OCI-LY3 (cell line): ENCODE measurements around the gene FUT2.

ENCODE experiments used
- H2AFZ ChIP-seq: fragments of 200-600, 300-600 bp; shearing (Covaris generic); 2 replicates; pipeline ENCODE4 v1.6.0; 2014; ENCODE audit warnings: antibody characterized with exemption, low read depth, low read length
- H3K27ac ChIP-seq: fragments of 200-600, 300-600 bp; sonication (generic); 2 replicates; pipeline ENCODE4 v1.5.1; 2014; ENCODE audit warnings: mild to moderate bottlenecking, low read length, moderate library complexity, mixed read lengths
- H3K27me3 ChIP-seq: fragments of 200-600, 300-600 bp; sonication (generic); 2 replicates; pipeline ENCODE4 v1.6.1; 2014; ENCODE audit warnings: low read depth, low read length, mixed read lengths
- H3K36me3 ChIP-seq: fragments of 200-600, 300-600 bp; sonication (generic); replicated peaks from 2 replicates; pipeline ENCODE3; 2014; ENCODE audit warnings: low read depth, low read length, mixed read lengths
- H3K4me1 ChIP-seq: fragments of 300-600, 200-600 bp; sonication (generic); 2 replicates; pipeline ENCODE4 v1.6.1; 2014; ENCODE audit warnings: low read length, mixed read lengths
- H3K4me2 ChIP-seq: fragments of 200-600, 300-600 bp; sonication (generic); 2 replicates; pipeline ENCODE4 v1.6.1; 2014; ENCODE audit warnings: low read length, mixed read lengths
- H3K4me3 ChIP-seq: fragments of 300-600, 200-600 bp; sonication (generic); 2 replicates; pipeline ENCODE4 v1.5.1; 2014; ENCODE audit warnings: antibody characterized with exemption, mild to moderate bottlenecking, low read length, moderate library complexity
- H3K79me2 ChIP-seq: fragments of 300-600, 200-600 bp; shearing (Covaris generic); 2 replicates; pipeline ENCODE4 v1.6.1; 2014; ENCODE audit warnings: mild to moderate bottlenecking, low read length, mixed read lengths
- H3K9ac ChIP-seq: fragments of 300-600, 200-600 bp; shearing (Covaris generic); 2 replicates; pipeline ENCODE4 v1.6.0; 2014; ENCODE audit warnings: mild to moderate bottlenecking, low read length, moderate library complexity
- H3K9me3 ChIP-seq: fragments of 200-600, 300-600 bp; shearing (Covaris generic); 2 replicates; pipeline ENCODE4 v1.6.1; 2014; ENCODE audit warnings: low read length, mixed read lengths; ENCODE audit not compliant: insufficient read depth
- H4K20me1 ChIP-seq: fragments of 200-600, 300-600 bp; sonication (generic); 2 replicates; pipeline ENCODE4 v1.6.1; 2016; ENCODE audit warnings: low read length, mixed read lengths; ENCODE audit not compliant: insufficient read depth
- CTCF ChIP-seq: fragments of 200-600, 300-600 bp; sonication (generic); IDR thresholded peaks from 2 replicates; pipeline ENCODE4 v1.5.1; 2014; ENCODE audit warnings: antibody characterized with exemption, low read length, low read depth
- EZH2phosphoT487 ChIP-seq: fragments of 200-600 bp; shearing (Covaris generic); IDR thresholded peaks from 2 replicates; pipeline ENCODE4 v1.6.1; 2018; ENCODE audit warnings: antibody characterized with exemption, mixed run types, low read depth

Gene FUT2

GRCh38 chr19:48750351-48750750 lies 54.6 kb downstream of the FUT2 start:
- Histone ChIP-seq H3K36me3 (no peaks in the 10 kb centered on the region), H3K9ac (no peak overlapping the region), H3K9me3 (no peaks in the 10 kb centered on the region), H3K4me2 (no peak overlapping the region), H3K4me3 (no peak overlapping the region), H4K20me1 (no peaks in the 10 kb centered on the region), H2AFZ (no peak overlapping the region), H3K4me1 (peaks cover 3% of the 10 kb centered on the region; the same call in 1 of the 2 replicates), H3K27ac (no peak overlapping the region), H3K79me2 (no peaks in the 10 kb centered on the region), H3K27me3 (no peaks in the 10 kb centered on the region)
- no peak for TF ChIP-seq EZH2phosphoT487
- TF ChIP-seq CTCF: no peak

- no peak for TF ChIP-seq CTCF
- TF ChIP-seq EZH2phosphoT487: no peak
- no peak overlapping the region for H3K4me3 ChIP-seq
- no peaks in the 10 kb centered on the region for H3K27me3 ChIP-seq
- H3K4me1 ChIP-seq: peaks cover 4% of the 10 kb centered on the region; the same call in 1 of the 2 replicates
- H3K9ac ChIP-seq: no peak overlapping the region
- no peak overlapping the region for H3K27ac ChIP-seq
- H3K4me2 ChIP-seq: no peak overlapping the region
- no peaks in the 10 kb centered on the region for H3K36me3 ChIP-seq
- no peaks in the 10 kb centered on the region for H3K79me2 ChIP-seq
- no peak overlapping the region for H2AFZ ChIP-seq
- no peaks in the 10 kb centered on the region for H3K9me3 ChIP-seq
- H4K20me1 ChIP-seq: no peaks in the 10 kb centered on the region
Observed at GRCh38 chr19:48750771-48751504, 55.2 kb downstream of the FUT2 start.

- Histone ChIP-seq H3K79me2 (no peaks in the 10 kb centered on the region), H2AFZ (no peak overlapping the region), H3K27me3 (no peaks in the 10 kb centered on the region), H3K9me3 (no peaks in the 10 kb centered on the region), H3K4me3 (no peak overlapping the region), H4K20me1 (no peaks in the 10 kb centered on the region), H3K4me1 (peaks cover 4% of the 10 kb centered on the region; the same call in 1 of the 2 replicates), H3K36me3 (no peaks in the 10 kb centered on the region), H3K4me2 (no peak overlapping the region), H3K9ac (no peak overlapping the region), H3K27ac (no peak overlapping the region)
- TF ChIP-seq CTCF (no peak), EZH2phosphoT487 (no peak)
Observed at GRCh38 chr19:48751845-48752495, 56.2 kb downstream of the FUT2 start.

DNA sequence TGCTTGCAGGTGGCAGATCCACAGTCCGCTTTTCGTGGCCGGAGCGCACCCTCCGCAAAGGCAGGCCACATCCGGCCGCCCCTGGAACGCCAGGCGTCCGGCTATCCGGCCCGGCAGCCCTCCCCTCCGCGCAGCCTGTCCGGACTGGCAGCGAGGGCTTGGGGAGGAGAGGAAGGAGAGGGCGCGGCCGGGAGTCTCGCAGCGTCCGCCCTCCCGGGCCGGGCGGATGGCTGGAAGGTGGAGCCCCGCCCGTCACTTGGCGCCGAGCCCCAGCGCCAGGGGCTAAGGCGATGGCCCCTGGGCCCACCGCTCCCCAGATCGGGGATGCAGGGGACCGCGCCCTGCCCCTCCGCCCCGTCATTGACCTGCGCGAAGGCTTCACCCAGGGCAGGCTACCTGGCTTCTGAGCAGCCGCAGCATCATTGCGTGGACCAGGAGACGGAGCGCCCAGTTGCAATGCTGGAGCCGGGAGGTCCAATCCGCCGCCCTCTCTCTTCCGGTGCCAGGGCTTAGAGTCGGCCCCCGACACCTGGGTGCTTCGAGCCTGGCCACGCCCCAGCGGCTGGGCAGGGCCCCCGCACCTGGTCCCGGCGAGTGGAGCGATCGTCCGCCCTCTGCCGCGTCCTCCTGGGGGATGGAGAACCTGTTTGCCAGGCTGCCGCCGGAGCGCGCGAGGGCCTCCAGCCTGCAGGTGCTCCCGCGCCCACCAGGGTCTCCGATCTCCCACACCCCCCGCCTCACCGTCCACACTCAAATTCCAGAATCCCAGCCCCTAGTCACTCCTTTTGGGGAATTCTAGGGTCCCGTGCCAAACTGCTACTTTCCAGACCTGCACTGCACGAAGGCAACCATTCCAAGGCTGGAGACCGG lies 57.0 kb downstream of the FUT2 start, which contains the start of gene FUT1:
Gene FUT1 (minus strand): TSS at position 146 of the 870 bp plus-strand sequence. CDS start 1,360 bp downstream, outside the sequence.
- Histone ChIP-seq H3K4me2 (no peak within 1 kb of the TSS), H2AFZ (no peak within 1 kb of the TSS)

More for the DNA sequence above, 57.0 kb downstream of the FUT2 start, which contains the start of gene FUT1:
- no peaks in the 10 kb centered on the region for H3K79me2 ChIP-seq
- no peaks in the 10 kb centered on the region for H3K9me3 ChIP-seq
- no peaks in the 10 kb centered on the region for H3K36me3 ChIP-seq
- TF ChIP-seq EZH2phosphoT487 (no peak), CTCF (no peak)
- no peaks in the 10 kb centered on the region for H3K27me3 ChIP-seq
- H4K20me1 ChIP-seq: no peaks in the 10 kb centered on the region
- H3K27ac ChIP-seq: no peak within 1 kb of the TSS
- peaks cover 4% of the 10 kb centered on the region; the same call in 1 of the 2 replicates for H3K4me1 ChIP-seq
- no peak within 1 kb of the TSS for H3K9ac ChIP-seq
- no peak within 1 kb of the TSS for H3K4me3 ChIP-seq
